HG03064 (cell line): ENCODE data around the gene AP3M1.
"Not testable (repeated sequence)": the region's sequence is repeated elsewhere in the genome, so short reads cannot be mapped to it uniquely, and the experiment has no call there.

Source experiments
- ATAC-seq: cut with Tn5 transposase; IDR thresholded peaks from one replicate; pipeline ENCODE4 v1.9.1; 2021; ENCODE audit warnings: low read depth; ENCODE audit not compliant: unreplicated experiment

AP3M1 gene, protein sequence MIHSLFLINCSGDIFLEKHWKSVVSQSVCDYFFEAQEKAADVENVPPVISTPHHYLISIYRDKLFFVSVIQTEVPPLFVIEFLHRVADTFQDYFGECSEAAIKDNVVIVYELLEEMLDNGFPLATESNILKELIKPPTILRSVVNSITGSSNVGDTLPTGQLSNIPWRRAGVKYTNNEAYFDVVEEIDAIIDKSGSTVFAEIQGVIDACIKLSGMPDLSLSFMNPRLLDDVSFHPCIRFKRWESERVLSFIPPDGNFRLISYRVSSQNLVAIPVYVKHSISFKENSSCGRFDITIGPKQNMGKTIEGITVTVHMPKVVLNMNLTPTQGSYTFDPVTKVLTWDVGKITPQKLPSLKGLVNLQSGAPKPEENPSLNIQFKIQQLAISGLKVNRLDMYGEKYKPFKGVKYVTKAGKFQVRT

DNA sequence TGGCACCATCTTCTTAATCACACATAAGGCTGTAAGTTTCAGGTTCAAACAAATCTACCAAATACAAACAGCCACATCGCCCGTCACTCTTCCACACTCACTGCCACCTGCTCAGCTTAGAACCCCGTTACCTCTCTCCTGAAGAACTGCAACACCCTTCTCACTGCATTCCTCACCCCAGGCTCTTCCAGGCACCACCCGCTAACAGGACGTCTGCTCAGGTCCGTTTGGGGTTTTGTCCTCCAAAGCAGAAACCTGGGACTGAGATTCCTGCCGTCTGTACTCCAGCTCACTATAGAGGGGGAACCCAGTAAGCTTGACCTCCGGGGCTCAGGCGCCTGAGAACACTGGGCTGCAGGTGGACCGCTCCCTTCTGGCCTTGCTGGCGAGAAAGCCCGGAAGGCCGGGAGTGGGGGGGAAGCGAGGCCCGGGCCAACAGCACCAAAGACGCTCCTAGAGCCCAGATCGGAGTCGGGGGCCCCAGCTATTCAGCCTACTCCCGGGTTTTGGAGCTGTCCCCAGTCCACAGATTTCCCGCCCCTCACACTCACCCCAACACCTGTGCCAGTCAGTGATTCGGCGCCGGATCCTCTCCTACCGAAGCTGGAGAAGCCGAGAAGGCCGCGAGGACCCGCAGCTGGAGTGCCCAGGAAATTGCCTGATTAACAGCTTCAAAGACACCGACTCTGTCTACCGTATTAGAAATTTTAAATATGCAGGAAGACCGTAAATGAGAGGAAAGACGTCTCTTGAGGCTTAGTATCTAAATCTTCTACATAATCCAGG, at the start of gene AP3M1:
TSS of gene AP3M1 (minus strand) at position 625 of the 786 bp plus-strand sequence. CDS start 12,449 bp downstream, outside the sequence.
- peak; percentile 37 for ATAC-seq

DNA sequence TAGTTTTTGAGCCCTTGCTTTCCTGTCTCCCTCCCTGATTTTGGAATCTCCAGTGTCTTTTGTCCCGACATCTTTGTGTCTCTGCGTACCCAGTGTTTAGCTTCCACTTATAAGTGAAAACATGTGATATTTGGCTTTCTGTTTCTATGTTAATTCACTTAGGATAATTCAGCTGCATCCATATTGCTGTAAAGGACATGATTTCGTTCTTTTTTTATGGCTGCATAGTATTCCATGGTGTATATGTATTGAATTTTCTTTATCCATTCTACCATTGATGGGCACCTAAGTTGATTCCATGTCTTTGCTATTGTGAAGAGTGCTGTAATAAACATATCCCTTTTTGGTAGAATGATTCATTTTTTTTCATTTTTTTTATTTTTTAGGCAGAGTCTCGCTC, 48.7 kb upstream of the AP3M1 start:
- ATAC-seq = no peak

DNA sequence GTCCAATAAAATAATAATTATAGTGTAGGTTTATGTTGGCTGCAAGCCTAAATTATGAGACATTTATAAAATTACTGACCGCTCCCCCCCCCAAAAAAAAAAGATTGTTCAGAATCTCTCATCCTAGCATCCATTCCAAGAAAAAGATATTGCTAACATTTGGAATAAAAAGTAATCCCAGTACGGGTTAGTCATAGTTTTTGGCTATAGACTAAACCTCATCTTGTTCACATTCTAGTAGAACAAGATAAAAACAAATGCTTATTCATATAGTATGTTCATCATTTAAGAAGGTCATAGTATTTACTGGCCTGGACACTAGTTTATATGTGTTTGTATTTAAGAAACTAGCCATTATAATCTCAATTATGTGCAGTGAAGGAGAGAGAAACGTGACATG, 44.4 kb upstream of the AP3M1 start:
- ATAC-seq = no peak

DNA sequence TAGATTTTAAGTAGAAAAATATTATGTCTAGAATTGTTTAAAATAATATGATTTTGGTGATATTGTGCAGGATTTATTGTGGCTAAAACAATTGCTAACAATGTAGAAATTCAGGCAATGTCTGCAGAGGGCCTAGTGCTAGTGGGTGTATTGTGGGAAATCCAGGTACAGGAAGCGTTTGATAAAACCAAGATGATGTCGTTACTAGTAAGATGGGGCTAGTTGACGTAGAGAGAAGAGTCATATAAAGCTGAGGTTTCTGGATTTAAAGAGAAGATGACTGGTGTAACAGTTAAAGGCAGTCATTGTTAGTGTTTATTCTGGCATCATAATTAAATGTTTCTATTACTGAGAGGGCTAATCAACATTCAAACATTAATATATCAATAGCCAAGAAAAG, 43.9 kb upstream of the AP3M1 start:
- ATAC-seq = no peak

DNA sequence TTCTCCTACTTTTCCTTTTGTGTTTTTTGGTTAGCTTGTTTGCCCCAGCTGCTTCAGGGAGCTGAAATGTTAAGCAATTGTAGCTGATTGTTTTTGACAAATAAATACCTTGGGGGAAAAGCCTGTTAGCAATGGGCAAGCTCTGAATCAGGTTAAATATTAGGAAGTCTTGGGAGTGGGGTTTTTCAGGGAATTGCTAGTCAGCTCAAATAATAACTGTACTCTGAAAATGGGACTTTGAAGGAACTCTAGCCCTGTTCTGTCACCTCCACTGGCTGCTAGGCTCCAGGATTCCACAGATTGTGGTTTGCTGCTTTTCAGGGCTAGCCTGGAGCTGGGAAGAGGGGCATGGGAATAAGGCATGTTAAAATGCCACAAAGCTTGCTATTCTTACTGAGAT, 39.9 kb upstream of the AP3M1 start:
- no peak for ATAC-seq

DNA sequence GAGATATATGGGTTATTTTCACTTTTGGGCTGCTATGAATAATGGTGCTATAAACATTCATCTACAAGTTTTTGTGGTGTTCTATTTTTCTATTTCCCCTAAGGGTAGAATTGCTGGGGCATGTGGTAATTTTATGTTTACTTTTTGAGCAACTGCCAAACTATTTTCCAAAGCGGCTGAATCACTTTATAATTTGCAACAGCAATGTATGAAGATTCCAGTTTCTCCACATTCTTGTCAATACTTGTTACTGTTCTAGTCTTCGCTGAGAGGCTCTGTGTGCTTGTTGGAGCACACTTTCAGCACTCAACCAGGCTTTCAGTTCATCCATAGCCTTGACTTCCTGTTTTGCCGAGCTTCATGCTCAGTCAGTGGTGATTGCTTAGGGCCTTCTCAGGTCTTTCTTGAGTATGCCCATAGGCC, 39.4 kb upstream of the AP3M1 start:
- no peak for ATAC-seq

DNA sequence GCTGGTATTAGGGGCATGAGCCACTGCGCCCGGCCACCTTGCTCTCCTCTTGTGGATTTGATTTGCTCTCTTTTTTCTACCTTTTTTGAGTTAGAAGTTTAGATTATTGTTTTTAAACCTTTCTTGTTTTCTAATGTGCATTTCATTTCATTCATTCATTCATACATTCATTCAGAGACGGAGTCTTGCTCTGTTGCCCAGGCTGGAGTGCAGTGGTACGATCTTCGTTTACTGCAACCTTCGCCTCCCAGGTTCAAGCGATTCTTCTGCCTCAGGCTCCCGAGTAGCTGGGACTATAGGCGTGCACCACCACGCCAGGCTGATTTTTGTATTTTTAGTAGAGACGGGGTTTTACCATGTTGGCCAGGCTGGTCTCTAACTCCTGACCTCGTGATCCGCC, 38.0 kb upstream of the AP3M1 start:
- ATAC-seq = not testable (repeated sequence)

DNA sequence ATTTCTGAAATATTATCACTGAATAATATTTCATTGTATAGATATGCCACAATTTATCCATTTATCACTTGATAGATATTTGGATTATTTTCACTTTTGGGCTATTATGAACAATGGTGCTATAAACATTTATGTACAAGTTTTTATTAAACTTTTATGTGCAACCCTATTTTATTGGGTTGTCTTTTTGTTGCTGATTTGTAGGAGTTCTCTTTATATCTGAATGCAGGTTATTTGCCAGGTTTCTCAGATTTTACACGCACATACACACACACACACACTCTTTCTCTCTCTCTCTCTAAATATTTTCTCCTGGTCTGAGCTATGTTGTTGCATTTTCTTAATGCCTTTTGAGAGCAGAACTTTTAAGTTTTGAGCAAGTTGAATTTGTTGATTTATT, 36.6 kb upstream of the AP3M1 start:
- ATAC-seq = no peak

DNA sequence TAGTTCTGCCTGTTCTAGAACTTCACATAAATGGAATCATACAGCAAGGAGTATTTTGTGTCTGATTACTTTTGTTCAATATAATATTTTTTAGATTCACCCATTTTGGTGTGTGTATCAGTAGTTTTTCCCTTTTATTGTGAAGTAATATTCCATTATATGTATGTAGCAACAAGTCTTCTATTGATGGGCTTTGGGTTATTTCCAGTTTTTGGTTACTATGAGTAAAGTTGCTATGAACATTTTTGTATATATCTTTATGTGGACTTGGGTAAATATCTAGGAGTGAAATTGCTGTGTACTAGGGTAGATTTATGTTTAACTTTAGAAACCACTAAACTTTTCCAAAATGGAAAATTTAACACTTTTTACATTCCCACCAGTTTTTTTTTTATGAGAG, 36.0 kb upstream of the AP3M1 start:
- ATAC-seq = no peak

DNA sequence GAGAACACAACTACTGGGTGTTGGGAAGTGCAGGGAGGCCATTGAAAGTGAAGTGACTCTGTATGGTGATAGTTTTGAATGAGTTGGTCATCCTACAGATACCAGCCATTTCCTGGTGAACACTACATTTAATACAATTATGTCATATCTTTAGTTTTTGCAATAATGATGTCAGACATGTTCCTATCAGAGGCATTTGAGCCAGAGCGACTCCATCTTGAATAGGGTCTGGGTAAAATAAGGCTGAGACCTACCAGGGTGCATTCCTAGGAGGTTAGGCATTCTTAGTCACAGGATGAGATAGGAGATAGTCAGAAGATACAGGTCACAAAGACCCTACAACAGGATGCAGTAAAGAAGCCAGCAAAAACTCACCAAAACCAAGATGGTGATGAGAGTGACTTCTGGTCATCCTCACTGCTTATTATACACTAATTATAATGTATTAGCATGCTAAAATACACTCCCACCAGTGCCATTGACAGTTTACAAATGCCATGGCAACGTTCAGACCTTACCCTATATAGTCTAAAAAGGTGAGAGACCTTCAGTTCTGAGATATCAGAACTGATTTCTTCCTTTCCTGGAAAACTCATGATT, 28.6 kb upstream of the AP3M1 start:
- ATAC-seq = no peak

DNA sequence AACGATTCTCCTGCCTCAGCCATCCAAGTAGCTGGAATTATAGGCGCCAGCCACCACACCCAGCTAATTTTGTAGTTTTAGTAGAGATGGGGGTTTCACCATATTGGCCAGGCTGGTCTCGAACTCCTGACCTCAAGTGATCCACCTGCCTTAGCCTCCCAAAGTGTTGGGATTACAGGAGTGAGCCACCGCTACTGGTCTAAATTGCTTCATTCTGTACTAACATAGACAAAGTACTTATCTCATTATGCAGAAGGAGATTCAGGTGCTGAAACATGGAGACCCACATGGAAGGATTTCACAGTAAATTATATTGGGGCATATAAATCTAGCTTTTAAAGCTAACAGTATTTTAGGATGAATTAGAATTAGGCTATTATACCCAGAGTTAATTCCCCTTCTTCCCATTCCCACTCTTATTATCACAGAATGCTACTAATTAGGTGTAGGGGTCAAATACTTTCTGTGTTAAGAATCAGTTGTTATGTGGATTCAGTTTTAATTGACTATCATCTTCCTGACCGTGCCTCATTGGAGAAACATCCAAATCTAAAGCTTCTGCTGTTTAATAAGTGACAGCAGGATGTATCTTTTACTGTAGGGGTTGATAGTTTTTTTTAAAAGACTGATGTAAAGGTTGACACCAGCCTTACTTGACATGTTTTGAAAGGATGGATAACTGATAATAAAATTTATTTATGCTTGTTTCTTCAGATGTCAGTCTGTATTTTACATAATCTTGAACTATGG, 27.6 kb upstream of the AP3M1 start:
- ATAC-seq = no peak

DNA sequence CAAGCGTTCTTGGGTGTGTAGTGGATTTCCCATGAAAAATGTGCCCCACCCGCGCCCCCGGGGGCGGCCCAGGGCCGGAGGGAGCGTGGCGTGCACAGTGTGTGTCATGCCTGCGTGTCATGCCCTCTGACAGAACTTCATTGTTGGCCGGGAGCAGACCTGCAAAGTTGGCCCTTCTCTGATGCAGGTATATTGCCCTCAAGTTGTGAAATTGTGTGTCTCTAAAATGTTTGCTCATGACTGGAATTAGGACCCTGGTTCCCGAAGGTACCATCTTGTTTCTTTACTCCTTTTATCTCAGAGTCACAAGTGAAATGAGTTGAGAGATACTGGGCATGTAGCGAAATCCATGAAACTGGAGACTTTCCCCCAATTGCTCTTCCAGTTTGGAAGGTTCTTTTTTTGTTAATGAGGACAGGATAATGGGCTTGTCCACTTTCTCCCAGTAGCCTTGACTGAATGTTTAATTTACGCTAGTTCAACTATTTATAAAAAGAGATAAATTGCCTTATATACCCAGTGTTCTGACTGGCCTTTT, 26.6 kb upstream of the AP3M1 start:
- peak; percentile 26 for ATAC-seq

DNA sequence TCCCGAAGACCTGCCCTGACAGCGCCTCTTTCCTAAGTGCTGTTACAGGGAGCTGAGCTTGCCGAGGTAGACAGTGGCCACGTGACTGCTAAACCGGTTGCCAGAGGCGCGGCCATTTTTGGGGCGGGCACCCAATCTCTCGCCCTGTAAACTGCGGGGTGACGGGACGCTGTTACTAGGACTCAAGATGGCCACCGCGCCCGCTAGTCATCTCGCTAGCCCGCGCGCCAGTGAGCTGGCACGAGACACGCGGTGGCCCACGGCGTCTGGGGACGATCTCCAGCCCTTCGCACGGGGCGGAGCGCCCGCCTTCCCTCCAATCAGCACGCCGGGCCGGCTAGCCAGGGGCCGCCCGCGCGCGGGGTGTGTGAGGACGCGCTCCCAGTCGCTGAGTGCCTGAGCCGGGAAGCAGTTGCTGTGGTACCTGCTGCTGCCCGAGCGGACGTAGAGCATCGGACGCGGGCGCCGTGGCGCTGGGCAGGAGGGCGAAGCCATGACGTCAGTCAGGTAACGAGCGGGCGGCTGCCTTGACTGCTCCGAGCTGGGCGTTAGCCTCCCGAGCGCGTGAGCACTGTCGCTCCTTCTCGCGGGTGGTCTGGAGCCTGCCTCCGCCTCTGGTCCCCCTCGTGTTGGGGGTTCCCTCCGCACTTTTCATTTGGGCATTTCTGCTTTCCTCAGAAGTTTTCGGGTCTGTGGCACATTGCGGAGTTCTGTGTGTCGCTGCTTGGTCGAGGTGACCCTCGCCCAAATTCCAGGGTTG, 25.9 kb upstream of the AP3M1 start:
- ATAC-seq = peak; percentile 87

DNA sequence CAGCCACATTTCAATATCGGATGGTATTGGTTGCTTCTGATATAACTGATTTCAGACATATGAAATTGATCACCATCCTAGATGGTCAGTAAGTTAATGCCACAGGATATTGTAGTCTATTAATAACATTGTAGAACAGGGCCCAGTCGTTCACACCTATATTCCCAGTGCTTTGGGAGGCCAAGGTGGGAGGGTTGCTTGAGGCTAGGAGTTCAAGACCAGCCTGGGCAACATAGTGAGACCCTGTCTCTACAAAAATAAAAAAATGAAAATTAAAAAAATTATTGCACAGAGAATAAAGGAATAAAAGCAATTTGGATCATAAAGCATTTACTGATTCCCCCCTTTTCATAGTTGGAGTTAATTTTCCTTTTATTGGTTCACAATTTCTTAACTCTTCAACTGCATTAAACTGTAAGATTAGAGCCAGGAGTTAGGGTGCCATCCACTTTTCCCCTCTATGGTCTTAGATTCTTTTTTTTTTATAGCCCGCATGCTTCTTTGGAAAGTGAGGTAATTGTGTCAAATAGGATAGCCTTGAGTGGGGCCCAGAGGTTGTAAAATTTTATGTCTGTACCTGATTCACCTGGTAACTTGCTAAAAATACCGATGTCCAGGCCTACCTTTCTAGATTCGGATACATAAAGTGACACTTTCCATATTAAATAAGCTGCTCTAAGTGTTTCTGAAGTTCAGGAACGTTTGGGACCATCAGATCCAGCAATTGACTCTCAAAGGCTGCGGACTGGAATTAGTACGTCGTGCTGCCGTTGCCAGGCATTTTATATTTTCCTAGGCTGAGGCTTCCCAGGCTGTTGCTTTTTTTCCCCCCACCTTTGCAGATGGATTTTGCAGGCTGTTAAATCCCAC, 25.1 kb upstream of the AP3M1 start:
- no peak for ATAC-seq

DNA sequence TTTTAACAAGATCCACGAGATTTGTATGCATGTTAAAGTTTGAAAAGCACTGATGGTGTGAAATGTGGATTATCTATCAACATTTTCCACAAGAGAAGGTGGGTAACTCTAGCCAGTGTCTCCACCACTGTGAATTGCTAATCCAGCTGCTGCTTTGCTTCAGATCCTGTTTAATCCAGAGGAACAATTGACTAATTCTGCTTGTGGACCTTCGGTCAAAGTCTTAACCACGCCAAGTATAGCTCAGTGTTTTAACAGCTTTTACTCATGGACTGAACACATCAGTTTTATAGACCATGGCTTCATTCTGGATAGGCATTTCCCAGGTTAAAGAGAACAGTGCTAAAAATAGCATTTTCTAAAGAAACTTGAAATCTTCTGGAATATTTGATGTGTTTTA, 23.9 kb upstream of the AP3M1 start:
- no peak for ATAC-seq

DNA sequence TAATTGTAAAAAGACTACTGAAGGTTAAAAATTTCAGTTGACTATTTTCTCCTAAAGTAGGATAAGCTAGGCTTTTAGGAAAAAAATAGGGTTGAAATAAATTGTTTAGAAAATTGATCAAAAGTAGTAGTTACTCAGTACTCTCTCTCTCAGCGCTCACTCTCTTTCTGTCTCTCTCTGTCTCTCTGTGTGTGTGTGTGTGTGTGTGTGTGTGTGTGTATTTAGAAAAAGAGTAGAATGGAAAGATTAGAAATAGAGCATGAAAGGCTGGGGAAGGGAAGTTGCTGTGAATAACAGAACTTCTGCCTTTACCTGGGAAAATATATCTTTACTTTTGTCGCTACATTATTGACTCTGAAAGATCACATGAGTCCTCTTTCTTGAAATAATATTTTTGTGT, 21.0 kb upstream of the AP3M1 start:
- no peak for ATAC-seq

DNA sequence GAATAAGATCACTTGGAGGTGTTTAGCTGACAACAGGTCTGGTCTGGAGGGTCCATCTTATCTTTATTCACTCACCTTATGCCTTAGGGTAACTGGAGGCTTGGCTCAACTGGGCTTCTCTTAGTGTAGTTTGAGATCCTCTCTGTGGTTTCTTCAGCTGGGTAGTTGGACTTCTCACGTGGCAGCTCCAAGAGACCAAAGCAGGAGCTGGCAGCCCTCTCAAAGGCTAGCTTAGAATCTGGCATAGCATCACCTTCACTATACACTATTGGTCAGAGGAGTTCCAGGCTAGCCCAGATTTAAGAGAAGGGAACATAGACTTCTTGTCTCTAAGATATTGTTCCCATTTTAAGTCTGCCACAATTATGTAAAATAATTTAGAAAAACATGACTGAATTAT, 16.8 kb upstream of the AP3M1 start:
- no peak for ATAC-seq

DNA sequence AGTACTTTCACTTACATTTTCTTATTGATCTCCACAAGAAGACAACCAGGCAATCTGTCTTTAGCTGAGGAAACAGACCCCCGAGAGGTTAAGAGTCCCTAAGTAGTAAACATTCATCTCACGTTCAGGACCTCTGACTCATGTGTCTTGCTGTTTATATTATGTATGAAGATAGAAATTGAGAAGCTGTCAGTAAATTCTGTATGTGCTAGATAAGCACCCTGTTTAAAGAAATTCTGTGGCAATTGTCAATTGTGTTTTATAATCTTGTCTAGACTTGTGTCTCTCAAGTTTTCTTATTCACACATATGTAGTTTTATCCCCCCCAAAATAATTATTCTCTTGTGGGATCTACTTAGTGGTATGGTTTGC, 14.9 kb upstream of the AP3M1 start:
- no peak for ATAC-seq
